NAMALWA (cell line): ENCODE measurements around the gene NUDCD3.
A peak's percentile ranks its signal among the peaks of the same experiment; 100 is the strongest.

Experiments
- DNase-seq: peaks from one replicate; pipeline ENCODE4 v3.0.0-alpha.2; 2015; ENCODE audit warnings: low spot score

NUDCD3 gene

DNA sequence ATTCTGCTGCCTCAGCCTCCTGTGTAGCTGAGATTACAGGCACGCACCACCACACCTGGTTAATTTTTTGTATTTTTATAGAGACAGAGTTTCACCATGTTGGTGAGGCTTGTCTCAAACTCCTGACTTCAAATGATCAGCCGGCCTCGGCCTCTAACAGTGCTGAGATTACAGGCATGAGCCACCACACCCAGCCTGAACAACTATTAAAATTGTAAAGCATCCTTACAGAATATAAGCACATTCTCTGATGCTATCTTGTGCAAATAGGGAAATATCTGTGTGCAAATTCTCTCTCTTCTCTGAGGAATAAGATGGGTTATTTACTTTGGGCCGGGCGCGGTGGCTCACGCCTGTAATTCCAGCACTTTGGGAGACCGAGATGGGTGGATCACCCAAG is 12.5 kb downstream of the NUDCD3 start:
- DNase-seq: no peak

GRCh38 chr7:44477063-44477830 is 13.2 kb downstream of the NUDCD3 start:
- DNase-seq: peak; percentile 93

- no peak for DNase-seq
Measured at GRCh38 chr7:44476313-44476712, 14.1 kb downstream of the NUDCD3 start.

GRCh38 chr7:44473295-44473694 is 17.2 kb downstream of the NUDCD3 start:
- DNase-seq: no peak

GRCh38 chr7:44472843-44473242 is 17.6 kb downstream of the NUDCD3 start:
- no peak for DNase-seq

GRCh38 chr7:44471850-44472249 is 18.6 kb downstream of the NUDCD3 start:
- no peak for DNase-seq

GRCh38 chr7:44471436-44471835 is 19.0 kb downstream of the NUDCD3 start:
- DNase-seq: no peak

DNA sequence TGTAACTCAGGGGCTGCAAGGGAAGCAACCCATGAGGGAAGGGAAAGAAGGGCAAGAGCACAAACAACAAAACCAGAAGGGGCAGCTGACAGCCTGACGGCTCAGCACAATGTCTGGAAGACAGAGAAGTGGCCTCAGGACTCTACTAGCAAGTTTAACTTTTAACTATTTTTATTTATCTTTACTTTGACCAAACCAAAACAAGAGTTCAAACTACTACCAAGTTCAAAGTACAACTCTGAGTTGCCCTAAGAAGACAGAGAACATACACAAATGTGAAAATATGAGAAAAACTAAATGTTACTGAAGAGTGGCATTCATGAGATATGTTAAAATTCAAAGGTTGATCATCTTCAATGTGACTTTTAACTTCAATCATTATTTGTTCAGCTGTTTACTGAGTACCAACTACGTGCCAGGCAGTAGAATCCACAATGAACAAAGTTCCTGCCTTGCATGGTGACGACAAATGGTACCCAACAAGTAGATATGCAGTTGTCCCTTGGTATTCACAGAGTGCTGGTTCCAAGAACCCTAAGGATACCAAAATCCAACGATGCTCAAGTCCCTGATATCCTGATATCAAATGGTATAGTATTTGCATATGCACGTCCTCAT is 19.7 kb downstream of the NUDCD3 start:
- DNase-seq: no peak

DNA sequence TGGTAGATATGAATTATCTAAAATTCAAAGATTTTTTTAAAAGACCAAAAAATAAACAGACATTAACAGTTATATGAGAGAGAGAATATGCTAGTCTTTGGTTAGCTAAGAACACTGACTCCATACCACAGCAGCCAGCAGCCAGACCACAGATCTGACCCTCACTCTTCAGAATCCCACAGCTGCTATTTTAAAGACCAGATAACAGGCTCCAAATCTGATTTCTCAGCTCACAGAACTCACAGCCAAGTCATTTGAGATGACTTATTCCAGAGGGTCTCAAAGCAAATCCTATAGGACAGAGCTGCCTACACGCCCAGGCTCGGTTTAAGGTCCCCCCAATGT is 20.4 kb downstream of the NUDCD3 start:
- no peak for DNase-seq

DNA sequence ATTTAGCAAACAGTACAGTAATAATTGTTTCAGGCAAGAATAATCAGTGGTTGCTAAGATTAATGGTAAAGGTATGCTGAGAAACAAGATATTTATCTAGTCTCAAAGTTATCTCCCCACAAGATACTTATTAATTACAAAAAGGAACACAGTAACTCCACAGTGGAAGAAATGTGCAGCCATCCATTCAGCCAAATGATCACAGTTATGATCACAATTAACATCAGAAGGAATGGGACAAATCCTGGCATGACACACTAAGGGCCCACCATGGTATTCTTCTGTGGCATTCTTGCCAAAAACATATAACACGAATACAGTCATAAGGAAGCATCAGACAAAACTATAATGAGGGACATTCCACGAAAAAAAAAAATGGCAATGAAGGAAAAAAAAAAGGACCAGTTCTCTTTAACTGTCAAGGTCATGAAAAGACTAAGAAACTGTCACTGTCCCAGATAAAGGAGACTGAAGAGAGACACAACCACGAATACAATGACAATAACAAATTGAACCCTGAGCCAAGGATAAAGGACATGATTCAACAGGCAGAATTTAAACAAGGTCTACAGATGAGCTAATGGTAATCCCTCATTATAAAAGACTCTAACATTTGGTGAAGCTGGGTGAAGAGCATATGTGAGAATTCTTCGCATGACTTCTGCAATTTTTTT is 20.9 kb downstream of the NUDCD3 start:
- DNase-seq: no peak

GRCh38 chr7:44467217-44467548 is 23.3 kb downstream of the NUDCD3 start:
- no peak for DNase-seq

DNA sequence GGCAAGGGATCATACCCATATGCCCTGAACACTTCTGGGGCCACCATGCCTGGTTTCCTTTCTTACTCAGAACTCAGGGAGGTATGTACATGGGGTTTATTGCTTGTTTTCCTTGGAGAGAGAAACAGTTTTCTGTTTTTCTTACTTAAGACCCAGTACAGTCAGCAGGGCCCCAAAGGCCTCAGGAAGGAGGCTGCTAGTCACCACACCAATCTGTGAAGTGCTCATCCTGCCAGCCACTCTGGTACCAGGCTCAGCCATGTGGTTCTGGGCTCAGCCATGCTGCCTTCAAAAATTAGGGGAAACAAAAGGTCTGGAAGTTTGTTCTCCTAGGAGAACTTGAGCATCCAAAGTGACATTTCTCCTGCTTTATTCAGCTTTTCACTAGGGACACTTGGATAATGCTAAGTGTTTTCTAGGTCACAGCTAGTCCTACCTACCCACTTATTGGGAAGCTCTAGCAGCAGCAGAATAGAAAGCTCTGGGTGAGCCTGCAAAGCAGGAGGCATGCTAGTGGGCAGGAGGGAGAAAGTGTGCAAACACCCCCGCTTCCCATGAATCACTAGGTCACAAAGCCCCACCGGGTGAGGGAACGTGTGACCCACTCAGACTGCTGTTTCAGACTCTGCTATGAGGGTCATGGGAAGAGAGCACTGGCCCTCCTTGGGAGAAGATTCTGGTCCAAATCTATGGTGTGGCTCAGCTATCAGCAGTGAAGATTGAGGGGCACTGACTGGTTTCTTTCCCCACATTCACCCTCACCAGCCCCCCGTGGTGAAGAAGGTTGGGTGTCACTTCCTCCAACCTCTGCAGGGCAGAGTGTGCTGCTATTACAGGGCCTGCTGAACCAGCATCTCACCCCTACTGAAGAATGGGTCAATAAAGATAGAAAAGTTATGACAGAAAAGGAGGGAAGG is 23.9 kb downstream of the NUDCD3 start:
- DNase-seq: no peak

GRCh38 chr7:44465490-44465889 is 25.0 kb downstream of the NUDCD3 start:
- DNase-seq: no peak

GRCh38 chr7:44463169-44463808 is 27.2 kb downstream of the NUDCD3 start:
- DNase-seq: peak; percentile 67

DNA sequence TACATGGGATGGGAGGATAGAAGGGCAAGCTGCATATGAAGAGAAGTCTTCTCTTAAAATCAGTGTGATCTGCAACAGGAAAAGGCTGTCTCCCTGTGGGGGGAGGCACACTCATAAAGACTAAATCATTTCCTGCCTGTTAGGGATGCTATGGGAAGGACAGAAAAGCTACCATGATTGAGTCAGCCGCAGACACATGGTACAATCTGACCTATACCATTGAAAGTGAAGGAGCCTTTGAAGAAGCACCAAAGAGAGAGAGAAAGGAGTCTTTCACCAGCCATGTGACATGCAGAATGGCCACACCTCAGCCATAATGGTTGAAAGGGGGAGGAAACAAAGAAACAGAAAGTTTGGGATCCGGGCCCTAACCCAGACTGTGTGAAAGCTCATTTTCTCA is 29.1 kb downstream of the NUDCD3 start:
- DNase-seq: peak; percentile 55

DNA sequence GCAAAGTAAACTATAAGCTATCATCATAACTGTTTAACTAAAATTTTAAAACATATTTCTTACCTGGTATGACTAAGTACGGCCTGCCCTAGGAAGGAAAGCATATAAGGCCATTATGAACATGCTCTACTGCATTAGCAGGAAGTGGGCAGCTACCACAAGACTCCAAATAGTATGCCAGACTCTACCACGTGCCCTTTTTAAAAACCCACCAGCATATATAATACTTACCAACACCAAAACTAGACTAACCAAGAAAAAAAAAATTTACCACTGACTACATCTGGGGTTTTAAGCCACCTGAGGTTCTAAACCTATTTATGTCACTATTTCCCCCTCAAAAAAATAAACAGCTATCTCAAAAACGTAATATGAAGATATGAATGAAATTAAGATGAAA is 30.1 kb downstream of the NUDCD3 start:
- DNase-seq: peak; percentile 95

DNA sequence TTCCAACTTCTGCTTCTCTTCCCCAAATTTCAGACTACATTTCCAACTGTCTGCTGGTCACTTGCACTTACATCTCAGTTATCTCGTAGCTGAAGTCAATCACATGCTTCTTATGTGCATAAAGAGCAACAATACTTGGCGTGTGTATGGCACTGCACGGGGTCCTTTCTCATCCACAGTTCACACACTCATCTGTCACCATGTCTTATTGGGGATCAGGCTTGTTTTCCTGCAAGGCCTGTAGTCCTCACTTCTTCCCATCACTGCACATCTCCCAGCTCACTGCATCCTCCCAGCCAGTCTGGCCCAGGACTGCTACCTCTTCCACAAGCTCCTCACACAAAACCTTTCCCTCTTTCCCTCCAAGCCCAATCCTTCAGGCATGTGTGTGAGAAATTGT is 35.3 kb downstream of the NUDCD3 start:
- no peak for DNase-seq

DNA sequence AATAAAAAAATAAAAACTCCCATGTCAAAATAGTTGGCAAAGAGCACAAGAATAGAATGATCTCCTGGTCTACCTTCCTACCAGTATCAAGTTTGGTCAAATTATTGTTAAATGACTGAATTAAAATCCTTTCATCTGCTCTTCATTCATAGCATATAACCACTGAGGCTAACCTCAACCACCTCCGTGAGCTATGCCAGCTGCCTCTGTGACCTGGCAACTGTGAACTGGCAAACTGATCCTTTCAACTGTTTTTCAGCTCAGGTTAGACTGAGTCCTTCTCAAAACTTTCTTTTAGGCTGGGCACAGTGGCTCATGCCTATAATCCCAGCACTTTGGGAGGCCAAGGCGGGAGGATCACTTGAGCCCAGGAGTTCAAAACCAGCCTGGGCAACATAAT is 36.1 kb downstream of the NUDCD3 start:
- DNase-seq: no peak

DNA sequence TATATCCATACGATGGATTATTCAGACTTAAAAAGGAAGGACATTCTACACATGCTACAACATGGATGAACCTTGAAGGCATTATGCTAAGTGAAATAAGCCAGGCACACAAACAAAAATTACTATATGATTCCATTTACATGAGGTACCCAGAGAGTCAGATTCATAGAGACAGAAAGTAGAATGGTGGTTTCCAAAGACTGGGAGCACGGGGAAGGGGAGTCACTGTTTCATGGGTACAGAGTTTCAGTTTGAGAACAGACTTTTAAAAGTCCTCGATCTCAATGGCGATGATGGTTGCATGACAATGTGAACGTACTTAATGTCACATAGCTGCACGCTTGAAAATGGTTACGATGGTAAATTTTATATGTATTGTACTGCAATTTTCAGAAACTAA is 39.3 kb downstream of the NUDCD3 start:
- DNase-seq: no peak

GRCh38 chr7:44449584-44449928 is 40.9 kb downstream of the NUDCD3 start:
- peak; percentile 28 for DNase-seq

GRCh38 chr7:44448922-44449583 is 41.4 kb downstream of the NUDCD3 start:
- DNase-seq: no peak
